Measurements from ENCODE around the gene PRX.
"Not testable (repeated sequence)": the region's sequence is repeated elsewhere in the genome, so short reads cannot be mapped to it uniquely, and the experiment has no call there.

PRX gene

GRCh38 chr19:40431698-40432097 is 18.5 kb upstream of the PRX start:
- H3K9me3 ChIP-seq (replicated peaks; ENCODE audit: low read length) = no peaks in the 10 kb centered on the region
- peaks cover 19% of the 10 kb centered on the region for H3K4me1 ChIP-seq (ENCODE audit: control insufficient read depth, insufficient read depth, low read length)
- H3K9ac ChIP-seq (ENCODE audit: low read depth, low read length) = no peak overlapping the region
- no peak overlapping the region for H3K4me3 ChIP-seq (ENCODE audit: low read length)
- H3K4me2 ChIP-seq (ENCODE audit: low read length) = no peak overlapping the region
- H3K36me3 ChIP-seq (ENCODE audit: insufficient read depth, low read length) = no peaks in the 10 kb centered on the region
- H3K27me3 ChIP-seq (ENCODE audit: control insufficient read depth, insufficient read depth, low read length) = no peaks in the 10 kb centered on the region

GRCh38 chr19:40430242-40430641 is 17.1 kb upstream of the PRX start:
- H3K9ac ChIP-seq (ENCODE audit: low read depth, low read length); H3K27me3 ChIP-seq (ENCODE audit: control insufficient read depth, insufficient read depth, low read length); H3K4me2 ChIP-seq (ENCODE audit: low read length); H3K36me3 ChIP-seq (ENCODE audit: insufficient read depth, low read length); H3K9me3 ChIP-seq (replicated peaks; ENCODE audit: low read length); H3K4me3 ChIP-seq (ENCODE audit: low read length): not testable (repeated sequence)
- H3K4me1 ChIP-seq (ENCODE audit: control insufficient read depth, insufficient read depth, low read length) = peaks cover 19% of the 10 kb centered on the region

GRCh38 chr19:40428197-40428596 is 15.0 kb upstream of the PRX start:
- H3K9me3 ChIP-seq (replicated peaks; ENCODE audit: low read length); H3K4me3 ChIP-seq (ENCODE audit: low read length); H3K9ac ChIP-seq (ENCODE audit: low read depth, low read length); H3K27me3 ChIP-seq (ENCODE audit: control insufficient read depth, insufficient read depth, low read length); H3K4me2 ChIP-seq (ENCODE audit: low read length); H3K36me3 ChIP-seq (ENCODE audit: insufficient read depth, low read length): not testable (repeated sequence)
- peaks cover 15% of the 10 kb centered on the region for H3K4me1 ChIP-seq (ENCODE audit: control insufficient read depth, insufficient read depth, low read length)

- Histone ChIP-seq H3K4me1 (ENCODE audit: control insufficient read depth, insufficient read depth, low read length) (peaks cover 27% of the 10 kb centered on the region), H3K9me3 (replicated peaks; ENCODE audit: low read length) (no peaks in the 10 kb centered on the region), H3K9ac (ENCODE audit: low read depth, low read length) (peak within 1 kb of the TSS; percentile 98), H3K36me3 (ENCODE audit: insufficient read depth, low read length) (peaks cover 15% of the 10 kb centered on the region), H3K27me3 (ENCODE audit: control insufficient read depth, insufficient read depth, low read length) (no peaks in the 10 kb centered on the region), H3K4me3 (ENCODE audit: low read length) (peak within 1 kb of the TSS; percentile 91), H3K4me2 (ENCODE audit: low read length) (peak within 1 kb of the TSS; percentile 87)
These were observed 12.5 kb upstream of the PRX start, which contains the start of gene SERTAD1 for GRCh38 chr19:40425450-40426287. TSS of gene SERTAD1 (minus strand) at chr19:40425992. CDS start at chr19:40423546, 2,446 bp downstream.

GRCh38 chr19:40424637-40425449 is 11.7 kb upstream of the PRX start:
- Histone ChIP-seq H3K4me3 (ENCODE audit: low read length) (peak overlapping the region; percentile 91), H3K4me2 (ENCODE audit: low read length) (peak overlapping the region; percentile 87), H3K36me3 (ENCODE audit: insufficient read depth, low read length) (peaks cover 15% of the 10 kb centered on the region), H3K27me3 (ENCODE audit: control insufficient read depth, insufficient read depth, low read length) (no peaks in the 10 kb centered on the region), H3K9ac (ENCODE audit: low read depth, low read length) (peak overlapping the region; percentile 98), H3K4me1 (ENCODE audit: control insufficient read depth, insufficient read depth, low read length) (peaks cover 27% of the 10 kb centered on the region), H3K9me3 (replicated peaks; ENCODE audit: low read length) (no peaks in the 10 kb centered on the region)

GRCh38 chr19:40423938-40424337 is 10.8 kb upstream of the PRX start:
- H3K4me1 ChIP-seq (ENCODE audit: control insufficient read depth, insufficient read depth, low read length) = peaks cover 27% of the 10 kb centered on the region
- H3K9me3 ChIP-seq (replicated peaks; ENCODE audit: low read length) = no peaks in the 10 kb centered on the region
- H3K27me3 ChIP-seq (ENCODE audit: control insufficient read depth, insufficient read depth, low read length) = no peaks in the 10 kb centered on the region
- H3K4me3 ChIP-seq (ENCODE audit: low read length) = peak overlapping the region; percentile 91
- peaks cover 15% of the 10 kb centered on the region for H3K36me3 ChIP-seq (ENCODE audit: insufficient read depth, low read length)
- peak overlapping the region; percentile 87 for H3K4me2 ChIP-seq (ENCODE audit: low read length)
- peak overlapping the region; percentile 98 for H3K9ac ChIP-seq (ENCODE audit: low read depth, low read length)

GRCh38 chr19:40422748-40423566 is 9.8 kb upstream of the PRX start:
- Histone ChIP-seq H3K4me2 (ENCODE audit: low read length) (peak overlapping the region; percentile 87), H3K9ac (ENCODE audit: low read depth, low read length) (peak overlapping the region; percentile 98), H3K36me3 (ENCODE audit: insufficient read depth, low read length) (peaks cover 15% of the 10 kb centered on the region), H3K4me3 (ENCODE audit: low read length) (peak overlapping the region; percentile 91), H3K27me3 (ENCODE audit: control insufficient read depth, insufficient read depth, low read length) (no peaks in the 10 kb centered on the region), H3K4me1 (ENCODE audit: control insufficient read depth, insufficient read depth, low read length) (peaks cover 27% of the 10 kb centered on the region), H3K9me3 (replicated peaks; ENCODE audit: low read length) (no peaks in the 10 kb centered on the region)

GRCh38 chr19:40421993-40422747 is 9.0 kb upstream of the PRX start:
- H3K9me3 ChIP-seq (replicated peaks; ENCODE audit: low read length) = no peaks in the 10 kb centered on the region
- H3K4me2 ChIP-seq (ENCODE audit: low read length) = peak overlapping the region; percentile 87
- no peaks in the 10 kb centered on the region for H3K27me3 ChIP-seq (ENCODE audit: control insufficient read depth, insufficient read depth, low read length)
- H3K4me1 ChIP-seq (ENCODE audit: control insufficient read depth, insufficient read depth, low read length) = peaks cover 30% of the 10 kb centered on the region
- H3K9ac ChIP-seq (ENCODE audit: low read depth, low read length) = peak overlapping the region; percentile 98
- peak overlapping the region; percentile 91 for H3K4me3 ChIP-seq (ENCODE audit: low read length)
- peaks cover 15% of the 10 kb centered on the region for H3K36me3 ChIP-seq (ENCODE audit: insufficient read depth, low read length)

GRCh38 chr19:40420766-40421765 is 7.9 kb upstream of the PRX start:
- peak overlapping the region; percentile 87 for H3K4me2 ChIP-seq (ENCODE audit: low read length)
- no peaks in the 10 kb centered on the region for H3K27me3 ChIP-seq (ENCODE audit: control insufficient read depth, insufficient read depth, low read length)
- H3K4me3 ChIP-seq (ENCODE audit: low read length) = peak overlapping the region; percentile 78
- H3K9me3 ChIP-seq (replicated peaks; ENCODE audit: low read length) = no peaks in the 10 kb centered on the region
- H3K9ac ChIP-seq (ENCODE audit: low read depth, low read length) = peak overlapping the region; percentile 98
- peaks cover 15% of the 10 kb centered on the region for H3K36me3 ChIP-seq (ENCODE audit: insufficient read depth, low read length)
- H3K4me1 ChIP-seq (ENCODE audit: control insufficient read depth, insufficient read depth, low read length) = peaks cover 35% of the 10 kb centered on the region

GRCh38 chr19:40420451-40420765 is 7.2 kb upstream of the PRX start:
- Histone ChIP-seq H3K9me3 (replicated peaks; ENCODE audit: low read length) (no peaks in the 10 kb centered on the region), H3K4me2 (ENCODE audit: low read length) (peak overlapping the region; percentile 87), H3K27me3 (ENCODE audit: control insufficient read depth, insufficient read depth, low read length) (no peaks in the 10 kb centered on the region), H3K4me1 (ENCODE audit: control insufficient read depth, insufficient read depth, low read length) (peaks cover 35% of the 10 kb centered on the region), H3K4me3 (ENCODE audit: low read length) (peak overlapping the region; percentile 78), H3K9ac (ENCODE audit: low read depth, low read length) (peak overlapping the region; percentile 98), H3K36me3 (ENCODE audit: insufficient read depth, low read length) (peaks cover 15% of the 10 kb centered on the region)
